Mononuclear cell (primary cell): ENCODE data around the gene APOA4. TPM values are rescaled to one million over a fixed set of nuclear protein-coding genes. Genes with fewer than 3 reads are reported as not detected.
"Not testable (repeated sequence)": the region's sequence is repeated elsewhere in the genome, so short reads cannot be mapped to it uniquely, and the experiment has no call there.

Experiments
- H3K27me3 ChIP-seq: 2 replicates; pipeline ENCODE4 v1.6.0; 2011; ENCODE audit warnings: low read length, control low read depth; ENCODE audit not compliant: insufficient read depth
- H3K4me1 ChIP-seq: 2 replicates; pipeline ENCODE4 v1.5.1; 2011; ENCODE audit warnings: mild to moderate bottlenecking, low read length, control low read depth; ENCODE audit not compliant: insufficient read depth
- H3K4me3 ChIP-seq: 2 replicates; pipeline ENCODE4 v1.5.1; 2011; ENCODE audit warnings: mild to moderate bottlenecking, low read length, moderate library complexity
- H3K9me3 ChIP-seq: 2 replicates; pipeline ENCODE4 v1.5.1; 2011; ENCODE audit warnings: low read depth, mild to moderate bottlenecking, control low read depth, low read length
- total RNA-seq: library from RNA; depleted of rRNA; stranded (reverse); fragments of >200 nt; gene quantifications from one replicate; pipeline ENCODE4 v1.2.3, GENCODE V29; 2012

The APOA4 gene
- total RNA-seq, 1 donor = not detected

DNA sequence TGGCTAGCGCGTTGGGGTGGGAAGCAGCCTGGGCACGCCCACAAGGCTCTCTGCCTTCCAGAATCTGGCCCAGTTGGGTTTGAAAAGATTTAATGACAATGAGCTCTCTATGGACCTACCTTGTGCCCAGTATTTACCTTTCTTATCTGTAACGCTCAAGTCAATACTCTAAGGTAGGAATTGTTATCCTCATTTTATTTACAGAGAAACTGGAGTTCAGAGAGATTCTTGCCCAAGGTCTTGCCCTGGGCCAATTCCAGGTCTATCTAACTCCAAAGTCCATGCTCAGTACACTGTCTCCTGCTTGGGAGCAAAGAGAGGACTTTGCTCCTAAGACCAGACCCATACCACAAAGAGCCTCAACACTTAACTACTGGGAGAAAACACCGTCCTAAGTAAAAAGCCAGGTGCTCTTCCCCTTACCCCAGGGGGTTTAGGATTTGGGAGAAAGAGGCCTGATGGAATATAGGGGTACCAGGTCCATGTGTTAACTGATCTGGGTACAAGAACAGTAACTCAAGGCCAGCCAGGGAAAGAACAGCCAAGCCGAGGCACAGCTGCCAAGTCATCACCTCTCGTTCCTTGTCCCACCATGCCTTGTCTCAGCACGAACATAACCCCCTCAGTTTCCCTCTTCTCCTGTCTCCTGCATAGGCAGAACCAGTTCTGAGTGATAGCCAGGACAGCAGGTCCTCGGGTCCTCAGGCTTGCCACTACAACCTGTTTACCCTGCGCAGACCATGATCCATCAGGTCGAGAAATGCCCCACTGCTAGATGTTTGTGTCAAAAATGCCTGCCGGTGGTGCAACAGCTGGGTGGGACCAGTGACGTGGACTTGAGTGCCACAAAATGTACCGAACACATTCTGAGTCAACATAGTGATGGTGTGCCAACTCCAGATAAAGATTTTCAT lies 14.6 kb downstream of the APOA4 start:
- no peaks in the 10 kb centered on the region for H3K4me1 ChIP-seq
- H3K27me3 ChIP-seq = no peaks in the 10 kb centered on the region
- H3K4me3 ChIP-seq = no peak overlapping the region
- H3K9me3 ChIP-seq = no peaks in the 10 kb centered on the region

DNA sequence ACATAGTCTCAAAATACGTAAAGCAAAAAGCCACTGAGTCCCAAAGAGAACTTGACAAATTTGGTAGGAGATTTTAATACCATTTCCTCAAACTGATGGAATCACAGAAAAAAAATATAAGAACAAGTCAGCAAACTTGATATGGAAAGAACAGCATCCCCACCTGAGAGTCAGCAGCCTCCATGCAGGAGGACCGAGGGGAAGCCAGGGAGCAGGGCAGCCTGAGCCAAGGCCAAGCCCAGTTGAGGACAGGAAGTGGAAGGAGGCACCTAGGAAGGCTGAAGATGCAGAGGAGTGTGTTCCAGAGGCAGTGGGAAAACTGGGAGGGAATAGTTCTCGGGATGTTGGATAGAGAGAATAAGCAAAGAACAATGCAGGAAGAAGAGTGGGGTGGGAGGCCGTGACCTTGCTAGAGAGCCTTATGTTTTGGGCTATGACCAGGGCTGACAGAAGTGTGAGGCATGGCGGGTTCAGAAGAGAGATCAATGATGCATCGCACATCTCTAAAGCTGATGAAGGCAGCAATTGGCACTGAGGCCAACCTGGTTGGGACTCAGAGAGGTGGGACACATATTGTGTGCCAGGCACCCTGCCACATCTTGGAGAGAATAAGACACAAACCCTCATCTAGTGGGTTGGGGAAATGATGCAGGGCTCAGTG lies 15.4 kb downstream of the APOA4 start:
- H3K4me1 ChIP-seq = no peaks in the 10 kb centered on the region
- H3K27me3 ChIP-seq = no peaks in the 10 kb centered on the region
- H3K4me3 ChIP-seq = no peak overlapping the region
- H3K9me3 ChIP-seq = no peaks in the 10 kb centered on the region

DNA sequence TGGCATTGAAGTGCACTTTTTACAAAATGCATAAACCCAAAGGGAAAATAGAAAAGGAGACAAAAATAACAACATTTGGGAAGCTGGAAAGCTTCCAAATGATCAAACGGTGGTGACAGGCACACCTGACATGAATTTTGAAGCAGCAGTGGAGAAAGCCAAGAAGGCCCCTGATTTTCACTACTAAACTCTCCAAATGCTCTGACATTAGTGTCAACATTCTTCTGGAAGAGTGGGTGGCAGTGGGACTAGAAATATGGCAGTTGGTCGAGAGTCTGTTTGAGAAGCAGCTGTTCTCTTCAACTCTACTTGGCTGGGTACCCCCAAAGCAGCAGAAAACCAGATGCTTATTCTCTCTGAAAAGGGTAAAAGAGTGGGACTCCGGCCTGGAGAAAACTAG lies 19.1 kb downstream of the APOA4 start:
- no peak overlapping the region for H3K4me3 ChIP-seq
- H3K27me3 ChIP-seq = no peaks in the 10 kb centered on the region
- H3K4me1 ChIP-seq = no peaks in the 10 kb centered on the region
- H3K9me3 ChIP-seq = no peaks in the 10 kb centered on the region

DNA sequence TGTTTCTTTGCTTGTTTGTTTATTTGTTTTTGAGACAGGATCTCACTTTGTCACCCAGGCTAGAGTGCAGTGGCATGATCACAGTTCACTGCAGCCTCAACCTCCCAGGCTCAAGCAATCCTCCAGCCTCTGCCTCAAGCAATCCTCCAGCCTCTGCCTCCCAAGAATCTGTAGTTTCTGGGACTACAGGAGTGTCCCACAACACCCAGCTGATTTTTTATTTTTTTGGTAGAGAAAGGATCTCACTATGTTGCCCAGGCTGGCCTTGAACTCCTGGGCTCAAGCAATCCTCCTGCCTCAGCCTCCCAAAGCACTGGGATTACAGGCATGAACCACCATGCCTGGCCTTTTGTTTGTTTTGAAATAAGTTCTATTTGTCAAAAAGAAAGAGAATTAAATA lies 21.4 kb downstream of the APOA4 start:
- not testable (repeated sequence) for H3K9me3 ChIP-seq, H3K4me3 ChIP-seq, H3K27me3 ChIP-seq, H3K4me1 ChIP-seq

DNA sequence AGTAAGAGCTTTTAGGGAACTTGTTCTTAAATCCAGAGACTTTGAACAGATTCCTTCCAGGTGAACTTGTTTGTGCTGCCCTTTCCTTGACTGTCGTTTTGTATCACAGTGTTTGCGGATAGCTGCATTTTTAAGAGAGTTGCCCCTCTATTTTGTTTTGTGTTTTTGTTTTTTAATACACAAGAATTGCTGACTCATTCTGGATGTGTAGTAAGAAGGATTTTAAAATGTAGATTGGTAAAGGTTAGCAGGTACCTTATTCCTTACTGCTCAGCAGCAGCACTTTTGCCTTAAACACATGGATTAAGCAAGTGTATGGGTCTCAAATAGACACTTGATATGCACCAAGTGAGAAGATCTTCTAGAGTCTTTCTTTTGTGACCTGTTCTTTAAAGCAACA lies 22.5 kb downstream of the APOA4 start:
- Histone ChIP-seq H3K4me3 (no peak overlapping the region), H3K9me3 (no peaks in the 10 kb centered on the region), H3K27me3 (no peaks in the 10 kb centered on the region), H3K4me1 (no peaks in the 10 kb centered on the region)

DNA sequence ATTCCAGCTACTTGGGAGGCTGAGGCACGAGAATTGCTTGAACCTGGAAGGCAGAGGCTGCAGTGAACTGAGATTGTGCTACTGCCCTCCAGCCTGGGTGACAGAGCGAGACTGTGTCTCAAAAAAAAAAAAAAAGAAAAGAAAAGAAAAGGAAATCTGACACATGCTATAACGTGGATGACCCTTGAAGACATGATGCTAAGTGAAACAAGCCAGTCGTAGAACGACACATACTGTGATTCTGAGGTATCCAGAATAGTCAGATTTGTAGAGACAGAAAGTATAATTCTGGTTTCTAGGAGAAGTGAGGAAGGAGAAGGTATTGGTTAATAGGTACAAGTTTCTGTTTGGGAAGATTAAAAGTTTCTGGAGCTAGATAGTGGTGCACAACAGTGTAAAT lies 24.7 kb downstream of the APOA4 start:
- Histone ChIP-seq H3K9me3 (no peaks in the 10 kb centered on the region), H3K4me1 (no peaks in the 10 kb centered on the region), H3K27me3 (no peaks in the 10 kb centered on the region), H3K4me3 (no peak overlapping the region)

DNA sequence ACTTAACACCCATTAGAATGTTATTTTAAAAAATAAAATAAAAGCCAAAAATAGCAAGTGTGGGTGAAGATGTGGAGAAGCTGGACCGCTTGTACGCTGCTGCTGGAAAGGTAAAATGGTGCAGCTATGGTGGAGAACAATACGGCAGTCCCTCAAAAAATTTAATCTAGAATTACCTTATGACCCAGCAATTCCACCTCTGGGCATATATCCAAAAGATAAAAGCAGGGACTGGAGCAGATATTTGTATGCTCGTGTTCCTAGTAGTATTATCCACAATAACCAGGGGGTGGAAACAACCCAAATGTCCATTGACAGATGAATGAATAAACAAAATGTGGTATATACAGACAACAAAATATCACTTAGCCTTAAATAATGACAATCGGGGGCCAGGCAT lies 25.3 kb downstream of the APOA4 start:
- Histone ChIP-seq H3K27me3 (no peaks in the 10 kb centered on the region), H3K4me3 (no peak overlapping the region), H3K9me3 (no peaks in the 10 kb centered on the region), H3K4me1 (no peaks in the 10 kb centered on the region)

DNA sequence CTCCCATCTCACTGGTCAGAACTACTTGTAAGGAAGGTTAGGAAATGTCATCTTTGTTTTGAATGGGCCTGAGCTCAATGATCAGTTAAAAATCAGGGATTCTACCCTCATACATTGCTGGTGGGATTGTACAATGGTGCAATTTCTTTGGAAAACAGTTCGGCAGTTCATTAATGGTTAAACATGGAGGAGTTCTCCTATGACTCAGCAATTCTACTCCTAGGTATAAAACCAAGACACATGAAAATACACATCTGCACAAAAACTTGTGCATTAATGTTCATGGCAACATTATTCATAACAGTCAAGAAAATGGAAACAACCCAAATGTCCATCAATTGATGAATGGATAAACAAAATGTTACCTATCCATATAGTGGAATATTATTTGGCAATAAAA lies 26.6 kb downstream of the APOA4 start:
- Histone ChIP-seq H3K9me3 (no peaks in the 10 kb centered on the region), H3K4me1 (peaks cover 1% of the 10 kb centered on the region), H3K4me3 (no peak overlapping the region), H3K27me3 (no peaks in the 10 kb centered on the region)

DNA sequence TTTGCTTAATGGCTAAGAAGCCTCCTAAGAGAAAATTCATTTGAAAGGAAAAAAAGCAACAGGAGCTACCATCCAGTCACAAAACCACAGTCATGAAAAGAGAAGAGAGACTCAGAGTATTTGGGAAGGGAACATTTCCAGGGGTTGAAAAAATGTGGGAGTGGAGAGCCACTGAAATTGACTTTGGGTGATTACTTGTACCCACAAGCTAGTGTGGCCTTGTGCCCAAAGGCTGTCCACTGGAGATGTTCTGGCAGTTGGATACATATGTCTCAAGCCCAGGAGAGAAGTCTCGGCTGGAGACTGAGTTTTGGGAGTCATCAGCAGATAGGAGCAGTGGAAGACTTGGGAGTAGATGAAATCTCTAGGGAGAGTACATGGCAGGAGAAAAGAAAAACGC lies 28.3 kb downstream of the APOA4 start:
- H3K9me3 ChIP-seq = no peaks in the 10 kb centered on the region
- peaks cover 7% of the 10 kb centered on the region for H3K4me1 ChIP-seq
- no peak overlapping the region for H3K4me3 ChIP-seq
- no peaks in the 10 kb centered on the region for H3K27me3 ChIP-seq

DNA sequence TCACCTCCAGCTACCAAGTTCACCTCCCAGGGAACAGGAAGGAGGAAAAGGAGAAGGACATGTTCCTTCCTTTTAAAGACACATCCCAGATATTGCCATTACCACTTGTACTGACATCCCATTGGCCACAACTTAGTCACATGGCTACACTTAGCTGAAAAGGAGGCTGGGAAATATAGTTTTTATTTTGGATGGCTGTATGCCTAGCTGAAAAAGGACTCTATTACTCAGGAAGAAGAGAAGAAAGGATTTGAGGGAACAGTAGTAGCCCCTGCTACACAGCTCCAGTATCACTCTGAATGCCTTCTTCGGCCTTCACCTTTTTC lies 29.4 kb downstream of the APOA4 start:
- H3K27me3 ChIP-seq = no peaks in the 10 kb centered on the region
- H3K4me3 ChIP-seq = no peak overlapping the region

DNA sequence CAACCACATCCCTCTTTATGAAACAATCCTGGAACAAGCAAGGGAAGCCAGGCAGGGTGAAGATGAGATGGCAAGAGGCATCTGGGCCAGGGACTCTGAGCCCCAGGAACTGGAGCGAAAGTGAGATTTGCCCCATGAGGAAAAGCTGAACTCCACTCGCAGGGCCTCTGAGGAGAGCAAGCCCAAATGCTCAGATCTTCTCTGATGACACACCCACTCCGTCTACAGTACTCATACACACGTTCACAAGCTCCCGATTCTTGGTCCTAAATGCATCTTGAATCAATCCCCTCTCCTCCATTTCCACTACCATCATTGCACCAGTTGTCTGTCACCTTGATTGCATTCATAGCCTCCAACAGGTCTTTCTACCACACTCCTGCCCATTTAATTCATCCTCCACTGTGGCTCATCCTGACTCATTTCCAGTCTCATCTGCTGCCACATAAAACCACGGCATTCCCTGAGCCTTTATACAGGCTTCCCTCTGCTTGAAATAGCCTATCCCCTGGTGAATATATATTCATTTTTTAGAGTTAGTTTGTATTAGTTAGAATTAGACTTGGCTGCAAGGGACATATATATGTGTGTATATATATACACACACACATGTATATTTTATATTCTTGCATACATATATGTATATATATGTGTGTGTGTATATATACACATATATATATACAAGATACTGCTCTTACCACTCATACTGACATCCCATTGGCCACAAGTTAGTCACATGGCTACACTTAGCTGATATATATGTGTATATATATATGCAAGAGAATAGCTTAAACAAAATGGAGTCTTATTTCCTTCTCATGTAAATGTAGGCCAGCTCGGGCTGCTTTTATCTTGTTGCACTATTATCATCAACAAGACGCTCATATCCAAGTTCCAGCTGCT lies 30.0 kb downstream of the APOA4 start:
- Histone ChIP-seq H3K9me3 (no peaks in the 10 kb centered on the region), H3K4me1 (peaks cover 13% of the 10 kb centered on the region), H3K27me3 (no peaks in the 10 kb centered on the region), H3K4me3 (no peak overlapping the region)

More for the DNA sequence above, 29.4 kb downstream of the APOA4 start:
- H3K4me1 ChIP-seq = peaks cover 7% of the 10 kb centered on the region
- no peaks in the 10 kb centered on the region for H3K9me3 ChIP-seq

DNA sequence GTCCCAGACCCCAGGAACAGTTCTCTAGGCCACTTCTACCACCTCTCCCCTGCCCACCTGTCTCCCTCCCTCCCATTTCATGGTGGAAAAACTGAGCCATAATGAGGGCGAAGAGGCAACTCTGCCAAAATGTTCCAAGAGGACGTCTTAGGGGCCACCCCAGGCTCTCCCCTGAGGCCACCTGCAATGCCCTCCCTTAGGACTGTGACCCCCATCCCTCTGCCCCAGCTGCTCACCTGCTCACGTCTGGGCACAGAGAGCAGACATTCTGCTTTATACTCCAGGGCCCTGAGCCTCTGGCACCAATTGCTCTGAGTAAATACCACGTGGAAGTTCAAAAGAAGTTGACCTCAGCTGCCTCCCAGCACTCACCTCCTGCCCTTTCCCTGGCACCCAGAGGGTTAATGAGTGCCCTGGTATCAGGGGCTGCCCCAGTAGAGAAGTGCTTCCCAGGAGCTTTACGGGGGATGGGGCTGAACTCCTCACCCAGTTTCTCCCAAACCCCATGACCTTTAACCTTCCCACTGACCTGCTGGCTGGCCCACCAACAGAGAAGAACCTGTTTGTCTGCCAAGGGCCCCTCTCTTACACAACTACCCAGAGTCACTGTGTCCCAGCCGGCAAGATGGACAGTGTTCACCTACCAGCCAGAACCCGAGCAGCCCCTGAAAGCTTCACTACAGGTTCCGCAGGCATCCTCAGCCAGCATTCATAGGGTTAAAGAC lies 30.8 kb downstream of the APOA4 start:
- no peaks in the 10 kb centered on the region for H3K27me3 ChIP-seq
- no peaks in the 10 kb centered on the region for H3K9me3 ChIP-seq
- no peak overlapping the region for H3K4me3 ChIP-seq
- H3K4me1 ChIP-seq = peaks cover 16% of the 10 kb centered on the region

DNA sequence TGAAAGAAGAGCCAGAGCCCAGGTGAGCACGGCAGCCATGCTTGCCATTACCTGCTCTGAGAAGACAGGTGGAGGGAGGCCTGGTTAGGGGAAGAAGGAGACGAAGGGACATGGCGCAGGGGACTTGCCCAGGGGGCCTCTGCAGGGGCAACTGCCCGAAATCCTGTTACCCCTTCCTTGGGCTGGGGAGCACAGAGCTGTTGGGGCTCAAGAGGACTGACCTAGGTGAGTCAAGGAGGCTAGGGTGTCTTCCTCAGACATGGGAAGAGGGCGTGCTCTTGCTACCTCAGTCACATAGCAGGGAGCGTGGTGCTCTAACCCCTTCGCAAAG lies 31.3 kb downstream of the APOA4 start, which contains the start of gene APOA5:
APOA5 (minus strand) TSS at position 67 of the 331 bp plus-strand sequence; CDS start at position 48, 19 bp downstream.
- H3K9me3 ChIP-seq = no peaks in the 10 kb centered on the region
- no peaks in the 10 kb centered on the region for H3K27me3 ChIP-seq
- no peak within 1 kb of the TSS for H3K4me3 ChIP-seq
- H3K4me1 ChIP-seq = peaks cover 21% of the 10 kb centered on the region

DNA sequence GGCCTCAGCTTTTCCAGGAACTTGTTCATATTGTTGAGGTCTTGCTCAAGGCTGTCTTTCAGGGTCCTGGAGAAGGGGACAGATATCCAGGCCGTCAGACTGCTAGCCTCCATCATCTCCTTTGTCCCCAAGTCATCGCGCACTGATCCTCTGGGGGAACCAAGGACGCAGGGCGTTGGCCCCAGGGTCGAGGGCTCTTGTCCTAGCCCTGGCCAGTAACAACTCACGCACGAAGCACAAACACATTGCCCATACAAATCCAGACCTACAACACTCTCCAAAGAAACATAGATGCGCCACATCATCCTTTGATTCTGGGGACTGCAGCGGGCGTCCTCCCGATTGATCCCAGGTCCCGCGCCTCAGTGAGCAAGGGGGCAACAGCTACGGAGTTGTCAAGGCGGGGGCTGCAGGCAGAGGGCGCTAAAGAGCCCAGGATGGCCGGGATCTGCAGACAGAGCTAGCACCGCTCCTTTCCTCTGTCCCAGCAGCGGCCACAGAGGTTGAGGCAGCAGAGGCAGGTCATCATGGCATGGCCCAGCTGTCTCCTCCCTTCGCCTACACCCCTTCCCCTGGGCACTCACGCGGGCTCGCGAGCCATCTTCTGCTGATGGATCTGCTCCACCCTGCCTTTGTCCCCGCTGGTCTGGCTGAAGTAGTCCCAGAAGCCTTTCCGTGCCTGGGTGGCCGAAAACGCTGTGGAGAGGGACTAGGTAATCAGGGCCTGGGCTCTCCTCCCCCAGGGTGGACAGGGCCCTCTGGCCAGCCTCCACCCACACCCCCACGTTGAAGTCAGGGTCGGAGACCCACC lies 31.9 kb downstream of the APOA4 start:
- H3K4me3 ChIP-seq = no peak overlapping the region
- H3K27me3 ChIP-seq = no peaks in the 10 kb centered on the region
- H3K9me3 ChIP-seq = no peaks in the 10 kb centered on the region
- H3K4me1 ChIP-seq = peaks cover 27% of the 10 kb centered on the region
